ENCODE measurements around the gene DAGLB.

- TF ChIP-seq EZH2 (optimal IDR thresholded peaks at IDR 0.05; ENCODE audit: low read depth, low read length) (no peak), CTCF (IDR thresholded peaks at IDR 0.05; ENCODE audit: low read length) (no peak)
Observed at GRCh38 chr7:6487184-6487545, 39.4 kb upstream of the DAGLB start.
